NCI-H446 (cell line): ENCODE data around the gene ZNF816.
"Not testable (repeated sequence)": the region's sequence is repeated elsewhere in the genome, so short reads cannot be mapped to it uniquely, and the experiment has no call there.

ENCODE experiments used
- DNase-seq, 2 experiments: peaks; one replicate each; lab custom pipeline; 2025; lab: John Stamatoyannopoulos, UW

ZNF816 gene

DNA sequence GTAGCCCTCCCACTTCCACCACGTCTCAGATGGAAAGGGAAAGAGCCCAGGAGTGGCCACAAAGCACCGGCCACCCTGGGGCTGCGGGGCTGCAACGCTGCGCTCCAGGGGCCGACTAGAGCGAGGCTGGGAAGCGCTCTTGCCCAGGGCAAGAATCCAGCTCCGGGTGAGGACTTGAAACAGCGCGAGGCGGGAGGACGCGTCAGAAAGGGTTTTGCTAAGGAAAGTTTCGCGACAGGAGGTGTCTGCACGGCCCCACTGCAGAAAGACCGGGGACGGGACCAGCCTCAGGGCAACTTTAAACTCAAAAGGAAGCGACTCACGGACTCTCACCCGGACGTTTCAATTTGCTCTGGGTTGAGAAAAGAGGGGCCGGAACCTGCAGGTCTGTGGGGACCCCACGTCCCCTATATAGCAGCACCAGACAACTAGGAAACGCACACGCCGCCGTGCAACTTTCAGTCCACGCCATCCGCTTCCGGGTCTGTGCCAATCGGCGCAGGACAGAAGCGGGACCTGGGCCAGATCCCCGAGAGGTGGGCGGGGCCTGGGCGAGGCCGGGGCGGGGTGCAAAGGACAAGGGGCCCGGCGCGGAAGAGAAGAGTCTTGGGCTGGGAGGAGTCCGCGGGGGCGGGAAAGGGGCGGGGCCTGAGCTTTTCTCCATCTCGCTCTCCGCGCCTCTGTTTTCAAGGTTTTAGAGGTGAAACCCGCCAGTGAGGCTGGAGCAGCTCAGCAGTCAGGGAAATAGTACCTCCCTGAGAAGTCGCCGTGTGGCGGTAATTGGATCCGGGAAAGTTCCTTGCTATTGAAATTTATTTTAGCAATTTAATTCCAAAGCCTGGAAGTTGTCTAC, at the start of gene ZNF816:
TSS of gene ZNF816 (minus strand) at position 488 of the 853 bp plus-strand sequence. CDS start 6,792 bp downstream, outside the sequence.
- no peak for DNase-seq

GRCh38 chr19:53012006-53012405, 49.3 kb upstream of the ZNF816 start:
- no peak for DNase-seq

DNA sequence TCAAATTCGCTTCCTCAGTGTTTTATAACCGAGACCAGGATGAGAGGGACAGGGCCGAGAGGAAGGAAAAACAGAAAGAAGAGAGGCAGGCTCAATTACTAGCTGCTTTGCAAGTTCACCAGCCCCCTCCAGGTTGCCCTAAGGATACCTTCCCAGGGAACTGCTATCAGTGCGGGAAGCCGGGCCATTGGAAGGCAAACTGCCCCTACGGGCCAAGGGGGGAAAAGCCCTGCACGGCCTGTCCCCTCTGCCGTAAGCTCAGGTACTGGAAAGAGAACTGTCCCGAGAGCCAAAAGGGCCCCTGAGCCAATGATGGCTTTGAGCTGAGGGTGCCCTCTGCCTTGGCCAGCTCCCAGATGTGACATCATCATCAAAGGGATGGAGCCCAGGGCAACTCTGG, 47.8 kb upstream of the ZNF816 start:
- no peak for DNase-seq

DNA sequence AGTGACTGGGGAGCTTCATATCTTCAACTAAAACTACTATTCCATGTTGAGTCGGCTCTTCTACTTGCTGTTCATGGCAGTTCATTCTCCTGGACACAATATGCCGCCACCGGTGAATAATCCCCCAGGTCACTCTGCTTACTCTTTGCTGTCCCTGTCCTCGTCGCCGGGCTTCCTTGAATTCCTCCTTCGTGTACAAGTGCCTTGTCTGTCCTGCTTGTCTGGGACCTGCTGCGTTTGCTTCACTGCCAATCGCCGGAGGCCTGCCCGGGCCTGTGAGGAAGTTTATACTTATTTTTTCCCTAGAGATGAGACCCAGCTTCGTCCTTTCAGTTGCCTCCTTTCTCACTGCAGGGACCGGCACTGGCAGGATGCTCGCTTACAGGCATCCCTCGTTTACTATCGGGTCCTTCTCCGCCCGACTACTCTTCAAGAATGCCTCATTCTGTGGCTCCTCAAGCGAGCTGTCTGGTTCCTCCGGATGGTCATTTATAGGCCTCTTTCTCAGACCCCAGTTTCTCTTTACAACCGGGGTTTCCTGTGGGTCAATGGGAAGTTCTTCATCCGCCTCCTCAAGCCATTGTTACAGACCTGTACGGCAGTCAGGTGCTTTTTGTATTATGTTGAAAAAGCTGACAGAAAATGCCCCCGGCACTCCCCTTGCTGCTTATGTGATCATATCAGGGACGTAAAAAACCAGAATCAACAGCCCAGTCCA, 45.5 kb upstream of the ZNF816 start:
- no peak for DNase-seq

DNA sequence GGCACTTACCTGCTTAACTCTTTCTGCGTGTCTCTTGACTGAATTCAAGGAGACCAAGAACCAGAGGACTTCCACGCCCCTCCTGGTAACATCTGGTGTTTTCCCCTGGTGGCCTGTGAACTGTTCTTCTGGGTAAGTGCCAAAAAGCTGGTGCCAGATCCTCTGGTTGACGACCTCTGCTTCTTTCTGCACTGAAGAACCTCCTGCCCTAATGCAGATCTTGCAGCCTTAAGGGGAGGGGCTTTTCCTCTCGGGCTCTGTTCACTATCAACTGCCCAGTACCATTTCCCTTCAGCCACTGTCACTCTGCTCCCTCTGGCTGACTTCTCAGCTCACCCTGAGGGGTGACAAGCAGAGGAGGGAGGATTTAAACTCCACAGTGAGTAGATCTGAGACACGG, 44.9 kb upstream of the ZNF816 start:
- no peak for DNase-seq

- DNase-seq: no peak
Measured at GRCh38 chr19:53007200-53007599, 44.5 kb upstream of the ZNF816 start.

- no peak for DNase-seq
Measured at GRCh38 chr19:53004242-53004641, 41.6 kb upstream of the ZNF816 start.

- DNase-seq: no peak
Measured at GRCh38 chr19:53002479-53002878, 39.8 kb upstream of the ZNF816 start.

- no peak for DNase-seq
Measured at GRCh38 chr19:52997975-52998374, 35.3 kb upstream of the ZNF816 start.

- DNase-seq: no peak
Measured at GRCh38 chr19:52995711-52996110, 33.0 kb upstream of the ZNF816 start.

DNA sequence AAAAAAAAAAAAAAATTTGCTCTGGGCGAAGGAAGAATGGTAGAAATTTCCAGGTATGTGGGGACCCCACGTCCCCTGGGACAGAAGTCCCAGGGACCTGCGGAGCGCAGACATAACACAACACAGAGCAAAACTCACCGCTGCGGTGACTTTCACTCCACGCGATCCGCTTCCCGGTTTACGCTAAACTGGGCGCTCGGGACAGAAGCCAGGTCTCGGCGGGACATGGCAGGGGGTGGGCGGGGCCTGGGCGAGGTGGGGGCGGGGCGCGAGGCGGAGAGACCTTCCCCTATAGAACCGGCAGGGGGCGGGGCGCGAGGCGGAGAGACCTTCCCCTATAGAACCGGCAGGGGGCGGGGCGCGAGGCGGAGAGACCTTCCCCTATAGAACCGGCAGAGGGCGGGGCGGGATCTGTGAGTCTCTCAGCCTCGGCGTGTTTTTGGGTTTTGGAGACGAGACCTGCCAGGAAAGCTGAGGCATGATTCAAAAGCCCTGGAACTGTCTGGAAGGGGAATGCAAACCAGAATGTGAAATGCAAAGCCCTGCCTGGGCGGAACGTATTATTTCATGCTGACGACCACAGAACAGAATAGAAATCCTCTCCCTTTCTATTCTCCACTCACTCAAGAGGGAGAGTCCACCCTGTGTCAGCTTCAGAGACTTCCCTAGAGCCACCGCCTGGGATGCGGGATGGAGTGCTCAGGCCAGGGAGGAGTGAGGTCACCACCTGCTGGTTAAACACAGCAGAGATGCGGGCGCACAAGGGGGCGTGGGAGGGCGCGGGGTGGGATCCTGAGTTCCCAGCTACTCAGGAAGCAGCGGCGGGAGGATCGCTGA, 30.9 kb upstream of the ZNF816 start:
- no peak for DNase-seq

- DNase-seq: no peak
Measured at GRCh38 chr19:52992109-52993004, 29.7 kb upstream of the ZNF816 start.

- DNase-seq: no peak
Measured at GRCh38 chr19:52991484-52991883, 28.8 kb upstream of the ZNF816 start.

- no peak for DNase-seq
Measured at GRCh38 chr19:52990759-52991418, 28.2 kb upstream of the ZNF816 start.

DNA sequence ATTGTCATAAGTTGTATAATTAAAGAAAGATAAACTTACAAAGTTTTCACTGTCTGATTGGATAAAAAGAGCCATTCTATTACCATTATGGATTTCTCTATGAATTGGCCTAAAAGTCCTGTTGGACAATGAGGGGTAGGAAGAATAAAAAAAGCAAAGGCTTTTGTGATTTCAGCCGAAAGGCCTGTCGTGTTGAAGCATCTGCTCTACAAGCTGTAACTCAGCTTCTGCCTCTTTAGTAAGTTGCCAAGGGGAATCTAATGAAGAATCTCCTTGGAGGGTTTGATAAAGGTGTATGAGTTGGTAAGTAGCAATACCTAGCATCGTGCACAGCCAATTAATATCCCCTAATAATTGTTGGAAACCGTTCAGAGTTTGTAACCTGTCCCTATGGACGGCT, 25.8 kb upstream of the ZNF816 start:
- DNase-seq: no peak

DNA sequence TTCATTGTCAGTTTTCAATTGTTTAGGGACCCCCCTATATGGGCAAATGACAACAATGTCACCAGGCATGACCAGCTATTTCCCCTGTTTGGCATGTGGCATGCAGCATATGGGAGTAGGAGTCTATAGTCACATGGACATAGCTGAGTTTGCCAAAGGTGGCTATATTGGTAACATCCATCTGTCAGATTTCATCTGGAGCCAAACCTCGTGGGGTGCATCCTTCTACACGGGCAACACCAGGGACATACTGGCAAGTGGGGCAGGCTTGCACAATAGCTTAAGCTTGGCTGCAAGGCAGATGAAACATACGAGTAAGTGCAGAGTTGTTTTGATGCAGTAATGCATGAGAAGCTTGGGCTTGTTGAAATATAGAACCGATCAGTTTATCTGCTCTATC, 24.5 kb upstream of the ZNF816 start:
- DNase-seq: no peak

DNA sequence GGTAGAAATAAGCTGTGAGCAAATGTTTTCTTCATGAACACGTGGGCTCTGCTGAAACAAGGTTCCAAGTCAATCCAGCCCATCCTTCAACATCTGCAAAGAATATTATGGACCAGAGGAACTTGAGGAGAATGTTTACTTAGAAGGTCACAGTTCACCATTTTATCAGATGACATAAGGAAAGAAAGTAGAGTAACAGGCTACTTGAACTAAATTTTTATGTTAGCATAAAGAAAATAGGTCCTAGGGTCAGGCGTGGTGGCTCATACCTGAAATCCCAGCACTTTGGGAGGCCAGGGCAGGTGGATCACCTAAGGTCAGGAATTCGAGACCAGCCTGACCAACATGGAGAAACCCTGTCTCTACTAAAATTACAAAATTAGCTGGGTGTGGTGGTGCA, 20.5 kb upstream of the ZNF816 start:
- DNase-seq: not testable (repeated sequence)

DNA sequence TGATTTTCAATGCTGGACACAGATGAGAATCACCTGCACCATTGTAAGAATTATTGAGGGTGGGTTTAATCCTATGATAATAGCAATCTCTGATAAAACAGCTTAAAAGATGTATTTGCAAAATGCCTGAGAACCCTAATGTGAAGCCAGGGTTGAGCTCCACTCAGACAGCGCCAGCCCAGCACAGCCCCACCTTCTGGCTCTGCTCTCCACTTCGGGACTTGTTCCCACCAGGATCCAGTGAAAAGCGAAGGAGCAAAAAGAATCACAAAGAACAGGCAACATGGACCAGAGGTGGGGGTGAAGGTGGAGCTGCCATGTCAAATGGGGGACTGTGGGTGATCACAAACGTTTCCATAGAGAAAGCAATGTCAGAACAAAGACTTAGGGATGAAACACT, 18.6 kb upstream of the ZNF816 start:
- DNase-seq: no peak

GRCh38 chr19:52967772-52968171, 5.1 kb upstream of the ZNF816 start:
- no peak for DNase-seq

- no peak for DNase-seq
Measured at GRCh38 chr19:52963247-52963618, 552 bp upstream of the ZNF816 start.

- no peak for DNase-seq
Measured at GRCh38 chr19:52961981-52962380, 700 bp downstream of the ZNF816 start.
